GM23248 (cell line): Measurements from ENCODE around the gene GRIN2C. TPM values are rescaled to one million over a fixed set of nuclear protein-coding genes. Genes with fewer than 3 reads are reported as not detected.

Source experiments
- DNase-seq: peaks from one replicate; pipeline ENCODE4 v3.0.0-alpha.2; 2015
- H2AFZ ChIP-seq: fragments of 200-600 bp; sonication (generic); 2 replicates; pipeline ENCODE4 v1.6.1; 2016; ENCODE audit warnings: antibody characterized with exemption
- H3F3A ChIP-seq: fragments of 200-600 bp; sonication (generic); 2 replicates; pipeline ENCODE4 v1.6.1; 2016; ENCODE audit warnings: mild to moderate bottlenecking, antibody characterized with exemption, mixed run types; ENCODE audit not compliant: insufficient read depth
- H3K27ac ChIP-seq: fragments of 200-600 bp; sonication (generic); 2 replicates; pipeline ENCODE4 v1.5.1; 2016; ENCODE audit warnings: mild to moderate bottlenecking
- H3K27me3 ChIP-seq: fragments of 200-600 bp; sonication (generic); replicated peaks from 2 replicates; pipeline ENCODE4 v1.6.1; 2016; ENCODE audit warnings: mild to moderate bottlenecking; ENCODE audit not compliant: insufficient read depth
- H3K36me3 ChIP-seq: fragments of 200-600 bp; sonication (generic); 2 replicates; pipeline ENCODE4 v1.6.1; 2016; ENCODE audit warnings: low read depth, mild to moderate bottlenecking
- H3K4me1 ChIP-seq: fragments of 200-600 bp; sonication (generic); 2 replicates; pipeline ENCODE4 v1.6.1; 2016; ENCODE audit warnings: mild to moderate bottlenecking; ENCODE audit not compliant: insufficient read depth
- H3K4me2 ChIP-seq: fragments of 200-600 bp; sonication (generic); one replicate; pipeline ENCODE4 v1.6.1; 2016; ENCODE audit warnings: mild to moderate bottlenecking; ENCODE audit not compliant: unreplicated experiment
- H3K4me3 ChIP-seq: fragments of 200-600 bp; sonication (generic); 2 replicates; pipeline ENCODE4 v1.5.1; 2016; ENCODE audit warnings: mild to moderate bottlenecking
- H3K79me2 ChIP-seq: fragments of 200-600 bp; sonication (generic); 2 replicates; pipeline ENCODE4 v1.6.1; 2016; ENCODE audit warnings: mild to moderate bottlenecking; ENCODE audit not compliant: insufficient read depth
- H3K9ac ChIP-seq: fragments of 200-600 bp; sonication (generic); 2 replicates; pipeline ENCODE4 v1.6.1; 2016; ENCODE audit warnings: mild to moderate bottlenecking
- H3K9me2 ChIP-seq: fragments of 200-600 bp; sonication (generic); 2 replicates; pipeline ENCODE4 v1.6.1; 2016; ENCODE audit warnings: mixed run types, mild to moderate bottlenecking, moderate library complexity; ENCODE audit not compliant: insufficient read depth
- H3K9me3 ChIP-seq: fragments of 200-600 bp; sonication (generic); one replicate; pipeline ENCODE4 v1.6.1; 2017; ENCODE audit warnings: low read depth
- H4K20me1 ChIP-seq: fragments of 200-600 bp; sonication (generic); 2 replicates; pipeline ENCODE4 v1.6.0; 2016; ENCODE audit not compliant: insufficient read depth
- EZH2 ChIP-seq: fragments of 200-600 bp; sonication (generic); IDR thresholded peaks from 2 replicates; pipeline ENCODE4 v1.6.1; 2018; ENCODE audit warnings: antibody characterized with exemption, mild to moderate bottlenecking; ENCODE audit not compliant: insufficient read depth, poor library complexity, severe bottlenecking
- EZH2phosphoT487 ChIP-seq: fragments of 200-600 bp; sonication (generic); IDR thresholded peaks from 2 replicates; pipeline ENCODE4 v1.6.1; 2018; ENCODE audit warnings: antibody characterized with exemption, moderate library complexity, mild to moderate bottlenecking, low read depth; ENCODE audit not compliant: insufficient read depth
- WGBS, 2 experiments: methylation state at CpG; one replicate each; pipeline ENCODE4 v1.1.6; 2015 to 2017; ENCODE audit warnings: low lambda C conversion rate in 2 of 2, low coverage in 1 of 2; ENCODE audit errors: missing lambda C conversion rate in 2 of 2; 5-methylcytosine and 5-hydroxymethylcytosine counted together
- in situ Hi-C: fragments of 300-500 bp; cut with MboI; formaldehyde crosslinking; loops from 2 replicates; pipeline ENCODE4 v1.15.0; 2020
- polyA plus RNA-seq: library from polyadenylated mRNA; unstranded; fragments of >200 nt; fragmentation: Nextera tagmentation; extraction: Ambion mirVana; gene quantifications from 2 replicates; pipeline ENCODE4 v1.2.1, GENCODE V29; 2016
- total RNA-seq: library from RNA; depleted of rRNA; stranded (reverse); fragments of >200 nt; shearing (Covaris generic); gene quantifications from 2 replicates; pipeline ENCODE4 v1.2.3, GENCODE V29; 2014

GRIN2C gene
- total and polyA plus RNA-seq, 2 experiments from 2014 or later, result not detected

DNA sequence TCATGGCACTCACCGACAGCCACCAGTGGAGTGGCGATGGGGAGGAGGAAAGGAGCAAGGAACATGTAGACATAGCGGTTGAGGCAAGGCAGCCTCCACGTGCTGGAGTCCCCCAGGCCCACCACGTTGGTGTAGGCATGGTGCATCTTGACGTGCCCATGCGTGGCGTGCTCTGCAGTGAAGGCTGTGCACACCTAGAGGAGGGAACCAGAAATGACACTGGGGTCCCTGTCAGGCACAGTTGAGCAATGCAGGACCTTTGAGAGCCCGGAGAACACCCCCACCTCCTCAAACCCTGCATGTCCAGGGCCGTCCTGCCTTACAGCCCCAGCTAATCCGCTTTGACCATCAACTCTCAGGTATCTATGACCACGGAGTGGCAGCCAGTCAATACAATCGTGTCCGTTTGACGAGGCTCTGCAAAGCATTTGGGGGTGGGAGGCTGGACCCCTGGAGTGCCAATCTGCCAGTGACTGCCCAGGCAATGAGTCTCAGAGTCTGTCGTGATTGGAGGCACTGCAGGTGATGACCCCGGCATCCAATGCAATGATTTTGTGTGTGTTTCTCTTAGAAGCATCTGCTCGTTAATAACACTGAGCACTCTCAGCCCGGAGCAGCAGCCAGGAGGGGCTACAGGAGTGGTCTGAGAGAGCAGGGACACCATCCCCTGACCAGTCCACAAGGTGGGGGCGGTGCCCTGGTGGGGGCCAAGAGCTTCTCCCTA is 23.0 kb upstream of the GRIN2C start:
- WGBS, 2 experiments, result 34 to 41% methylated on average over 20 of the region's 20 CpGs
- no peak overlapping the region for H3K27ac ChIP-seq
- H3K4me3 ChIP-seq, result no peak overlapping the region
- H3K9me3 ChIP-seq, result no peaks in the 10 kb centered on the region
- no peaks in the 10 kb centered on the region for H3F3A ChIP-seq
- DNase-seq, result no peak
- H3K4me2 ChIP-seq, result no peak overlapping the region
- peaks cover 16% of the 10 kb centered on the region; the same call in 1 of the 2 replicates for H3K27me3 ChIP-seq
- H3K9ac ChIP-seq, result no peak overlapping the region
- in situ Hi-C loops, result no loop called here
- H3K4me1 ChIP-seq, result no peaks in the 10 kb centered on the region
- H2AFZ ChIP-seq, result no peak overlapping the region
- no peaks in the 10 kb centered on the region for H4K20me1 ChIP-seq
- TF ChIP-seq EZH2 (no peak), EZH2phosphoT487 (no peak)
- H3K9me2 ChIP-seq, result no peaks in the 10 kb centered on the region
- H3K36me3 ChIP-seq, result no peaks in the 10 kb centered on the region
- H3K79me2 ChIP-seq, result no peaks in the 10 kb centered on the region

DNA sequence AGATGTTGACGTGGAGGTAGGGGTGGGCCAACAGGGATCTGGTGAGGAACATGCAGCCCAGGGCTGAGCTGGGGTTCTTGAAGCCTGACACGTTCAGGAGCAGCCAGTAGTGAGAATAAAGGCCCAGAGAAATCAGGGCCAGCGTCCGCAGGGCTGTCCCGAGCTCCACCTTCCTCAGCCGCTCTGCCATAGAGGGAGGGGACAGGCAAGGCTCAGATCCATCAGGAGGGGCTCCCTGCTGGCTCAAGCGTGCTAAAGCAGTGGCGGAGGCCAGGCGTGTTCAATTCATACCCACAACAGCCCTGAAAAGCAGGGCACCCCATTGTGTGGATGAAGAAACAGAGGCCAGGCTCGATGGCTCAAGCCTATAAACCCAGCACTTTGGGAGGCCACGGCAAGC is 21.4 kb upstream of the GRIN2C start:
- Histone ChIP-seq H3K79me2 (no peaks in the 10 kb centered on the region), H3K36me3 (no peaks in the 10 kb centered on the region), H3K4me1 (no peaks in the 10 kb centered on the region), H3K9me2 (no peaks in the 10 kb centered on the region), H3F3A (no peaks in the 10 kb centered on the region), H3K9ac (no peak overlapping the region), H4K20me1 (no peaks in the 10 kb centered on the region), H3K4me3 (no peak overlapping the region), H3K27me3 (peaks cover 16% of the 10 kb centered on the region; the same call in 1 of the 2 replicates), H3K4me2 (no peak overlapping the region), H3K9me3 (no peaks in the 10 kb centered on the region), H3K27ac (no peak overlapping the region), H2AFZ (no peak overlapping the region)
- no peak for TF ChIP-seq EZH2phosphoT487
- TF ChIP-seq EZH2, result no peak
- in situ Hi-C loops, result no loop called here
- 34 to 43% methylated on average over 11 of the region's 11 CpGs for WGBS, 2 experiments
- DNase-seq, result no peak

DNA sequence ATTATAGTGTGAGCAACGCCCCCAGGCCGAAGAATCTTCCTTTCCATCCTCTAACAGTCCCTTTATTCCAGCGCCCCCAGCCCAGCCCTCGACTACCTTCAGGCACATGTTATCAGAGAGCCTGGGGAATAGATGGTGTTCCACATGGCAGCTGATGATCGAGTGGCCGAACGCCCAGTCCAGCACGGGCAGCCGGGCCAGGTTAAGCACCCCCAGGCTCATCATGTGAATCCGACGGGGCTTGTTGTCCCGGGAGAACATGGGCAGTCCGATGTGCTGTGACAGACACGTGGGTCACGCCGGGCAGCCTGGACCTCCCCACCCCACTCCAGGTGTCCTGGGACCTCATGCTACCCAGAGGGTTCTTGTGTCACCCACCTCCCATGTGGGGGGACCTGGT is 19.6 kb upstream of the GRIN2C start:
- in situ Hi-C loops, result no loop called here
- Histone ChIP-seq H2AFZ (no peak overlapping the region), H3K27ac (no peak overlapping the region), H3K36me3 (no peaks in the 10 kb centered on the region), H3K79me2 (no peaks in the 10 kb centered on the region), H3K4me2 (no peak overlapping the region), H4K20me1 (no peaks in the 10 kb centered on the region), H3K4me1 (no peaks in the 10 kb centered on the region), H3K9me3 (no peaks in the 10 kb centered on the region), H3K9me2 (no peaks in the 10 kb centered on the region), H3F3A (no peaks in the 10 kb centered on the region), H3K4me3 (no peak overlapping the region), H3K9ac (no peak overlapping the region), H3K27me3 (peaks cover 16% of the 10 kb centered on the region; the same call in 1 of the 2 replicates)
- 81 to 83% methylated on average over 16 of the region's 16 CpGs for WGBS, 2 experiments
- TF ChIP-seq EZH2 (no peak), EZH2phosphoT487 (no peak)
- no peak for DNase-seq

DNA sequence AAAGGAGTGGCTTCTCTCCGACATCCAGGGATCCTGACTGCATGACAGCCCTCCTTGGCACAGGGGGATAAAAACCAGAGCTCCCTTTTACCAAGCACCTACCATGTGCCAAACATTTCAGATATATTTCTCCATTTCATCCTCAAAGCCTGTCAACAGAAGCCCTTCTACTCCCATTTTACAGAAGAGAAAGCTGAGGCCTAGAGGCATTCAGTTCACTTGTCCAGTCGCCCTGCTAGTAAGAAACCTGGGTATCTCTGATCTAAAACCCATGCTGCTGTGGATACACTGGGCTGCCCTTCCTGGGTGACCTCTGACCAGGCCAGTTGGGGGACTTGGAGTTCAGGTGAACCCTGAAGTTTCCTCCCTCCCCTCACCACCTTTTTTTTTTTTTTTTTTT is 19.0 kb upstream of the GRIN2C start:
- no peak overlapping the region for H3K4me2 ChIP-seq
- DNase-seq, result no peak
- no peaks in the 10 kb centered on the region for H3K36me3 ChIP-seq
- H3K4me1 ChIP-seq, result 0 out of 2 replicates have a peak, but pooled peaks cover 4% of the 10 kb centered on the region
- peaks cover 16% of the 10 kb centered on the region; the same call in 1 of the 2 replicates for H3K27me3 ChIP-seq
- no peak overlapping the region for H3K4me3 ChIP-seq
- H3K79me2 ChIP-seq, result no peaks in the 10 kb centered on the region
- H3K9me3 ChIP-seq, result no peaks in the 10 kb centered on the region
- H4K20me1 ChIP-seq, result no peaks in the 10 kb centered on the region
- H3K9me2 ChIP-seq, result no peaks in the 10 kb centered on the region
- 30 to 57% methylated on average over 2 of the region's 2 CpGs for WGBS, 2 experiments
- H2AFZ ChIP-seq, result no peak overlapping the region
- H3K9ac ChIP-seq, result no peak overlapping the region
- H3F3A ChIP-seq, result no peaks in the 10 kb centered on the region
- in situ Hi-C loops, result no loop called here
- no peak for TF ChIP-seq EZH2phosphoT487
- TF ChIP-seq EZH2, result no peak
- no peak overlapping the region for H3K27ac ChIP-seq
